HFF-Myc (cell line): ENCODE results near the gene COPS9.

Experiments used
- DNase-seq: peaks from one replicate; pipeline ENCODE4 v3.0.0-alpha.2; 2011; ENCODE audit warnings: low read depth; ENCODE audit errors: extremely low read depth
- H3K4me3 ChIP-seq: replicated peaks from 2 replicates; pipeline ENCODE4 v1.5.1; 2011; ENCODE audit warnings: low read depth, mild to moderate bottlenecking, control low read depth, low read length
- CTCF ChIP-seq: IDR thresholded peaks from 2 replicates; pipeline ENCODE4 v1.5.1; 2012; ENCODE audit warnings: mild to moderate bottlenecking, low read depth, low read length, control low read depth; ENCODE audit errors: missing control alignments

COPS9 gene

DNA sequence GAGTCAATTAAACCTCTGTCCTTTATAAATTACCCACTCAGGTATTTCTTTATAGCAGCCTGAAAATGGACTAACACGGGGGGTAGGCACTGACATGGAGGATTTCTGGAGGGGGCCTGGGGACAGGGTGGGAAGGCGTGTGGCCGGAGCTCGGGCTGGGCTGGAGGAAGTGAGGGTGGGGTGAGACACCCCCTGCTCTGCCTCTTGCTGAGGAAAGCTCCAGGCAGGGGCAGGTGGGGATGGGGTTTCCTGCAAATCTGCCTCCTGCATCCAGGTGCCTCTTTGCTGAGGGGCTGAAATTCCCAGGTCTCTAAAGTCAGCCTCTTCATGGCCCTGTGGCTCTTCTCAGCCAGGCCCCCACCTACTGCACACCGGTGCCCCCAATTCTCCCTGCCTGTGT, 30.1 kb upstream of the COPS9 start:
- no peak overlapping the region for H3K4me3 ChIP-seq
- DNase-seq, result no peak
- TF ChIP-seq CTCF, result no peak

GRCh38 chr2:240165661-240166060, 29.6 kb upstream of the COPS9 start:
- no peak for DNase-seq
- H3K4me3 ChIP-seq, result no peak overlapping the region
- no peak for TF ChIP-seq CTCF

DNA sequence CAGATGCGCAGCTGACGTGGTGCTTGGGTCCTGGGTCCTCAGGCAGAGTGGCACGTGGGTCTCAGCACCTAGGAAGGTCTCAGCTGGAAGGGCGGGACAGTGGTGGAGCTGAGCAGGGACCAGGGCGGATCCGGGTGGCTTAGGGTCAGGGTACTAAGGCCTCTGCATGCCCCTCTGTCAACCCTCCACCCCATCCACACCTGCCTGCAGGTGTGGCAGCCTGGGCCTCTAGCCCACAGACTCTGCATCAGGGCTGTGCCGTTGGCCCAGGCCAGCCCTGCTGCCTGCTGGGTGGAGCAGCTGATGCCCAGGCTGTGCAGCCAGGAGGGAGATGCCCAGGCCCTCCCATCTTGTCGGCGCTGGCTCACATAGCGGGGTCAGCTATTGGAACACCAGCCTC, 28.9 kb upstream of the COPS9 start:
- no peak for DNase-seq
- TF ChIP-seq CTCF, result no peak
- no peak overlapping the region for H3K4me3 ChIP-seq

DNA sequence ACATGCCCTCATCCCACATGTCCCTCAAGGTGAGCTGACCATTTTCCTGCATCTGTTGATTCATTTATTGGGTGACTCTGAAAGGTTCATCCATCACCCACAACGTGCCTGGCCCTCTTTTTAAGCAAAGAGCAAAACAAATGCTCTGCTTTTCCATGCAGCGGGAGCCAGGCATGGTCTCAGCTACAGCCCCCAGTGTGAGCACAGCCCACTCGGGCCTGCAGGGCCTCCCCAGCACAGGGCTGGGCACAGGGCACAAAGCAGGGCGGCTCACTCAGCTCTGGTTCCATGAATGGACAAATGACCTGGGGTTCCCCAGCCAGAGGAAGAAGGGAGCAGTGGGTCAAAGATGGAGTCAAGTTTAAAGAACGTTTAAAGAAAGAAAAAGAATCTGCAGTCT, 28.5 kb upstream of the COPS9 start:
- DNase-seq, result no peak
- no peak overlapping the region for H3K4me3 ChIP-seq
- TF ChIP-seq CTCF, result no peak

DNA sequence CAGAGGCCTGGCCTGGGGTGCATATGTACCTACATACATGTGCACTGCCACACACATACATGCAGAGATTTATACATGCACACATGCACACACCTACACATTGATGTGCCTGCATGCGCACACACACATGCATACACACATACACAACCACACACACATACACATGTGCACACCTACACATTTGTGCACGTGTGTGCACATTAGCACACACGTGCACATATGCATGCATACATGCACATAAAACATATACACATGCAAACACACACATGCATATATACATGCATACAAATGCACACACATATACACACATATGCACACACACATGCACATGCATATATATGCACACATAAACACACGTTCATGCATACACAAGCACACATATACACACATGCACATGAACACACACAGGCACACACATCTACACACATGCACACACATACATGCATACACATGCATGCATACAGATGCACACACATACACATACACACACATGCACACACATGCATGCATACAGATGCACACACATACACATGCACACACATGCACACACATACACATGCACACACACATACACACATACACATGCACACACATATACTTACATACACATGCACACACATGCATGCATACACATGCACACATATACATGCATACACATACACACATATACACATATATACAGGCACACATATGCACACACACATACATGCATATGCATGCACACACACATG, 27.9 kb upstream of the COPS9 start:
- no peak for TF ChIP-seq CTCF
- no peak for DNase-seq
- H3K4me3 ChIP-seq, result no peak overlapping the region

DNA sequence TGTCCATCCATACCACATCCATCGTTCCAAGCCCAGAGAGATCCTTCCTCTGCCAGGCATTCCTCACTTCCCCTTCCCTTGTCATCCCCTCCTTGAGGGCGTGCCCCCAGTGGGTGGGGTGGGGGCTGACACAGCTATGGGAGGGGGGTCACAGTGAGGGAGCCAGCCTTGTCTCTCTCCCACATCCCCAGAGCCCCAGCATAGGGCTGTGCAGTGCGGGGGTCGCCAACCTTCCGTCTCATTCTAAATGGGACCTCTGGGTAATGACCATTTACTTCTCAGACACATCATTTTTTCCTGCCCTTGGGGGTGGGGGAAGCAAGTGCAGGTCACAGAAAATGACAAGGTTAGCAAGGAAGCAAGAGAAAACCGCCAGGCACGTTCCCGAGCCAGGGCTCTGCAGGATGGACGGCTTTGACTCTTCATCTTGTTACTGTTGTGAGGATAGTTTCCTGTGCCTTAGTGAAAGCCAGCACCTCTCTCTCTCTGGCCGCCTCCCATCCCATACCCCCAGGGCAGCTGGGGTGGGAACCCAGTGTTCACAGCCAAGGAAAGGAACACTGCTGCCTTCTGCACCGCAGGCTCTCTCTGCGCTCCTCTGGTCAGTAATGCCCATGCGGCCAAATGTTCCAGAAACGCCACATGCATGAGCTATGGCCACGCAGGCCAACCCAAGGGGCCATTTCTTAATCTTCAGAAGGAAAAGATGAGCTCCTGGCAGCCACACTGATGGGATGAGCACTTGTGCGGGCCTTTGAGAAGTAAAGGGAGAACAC, 27.0 kb upstream of the COPS9 start:
- no peak for DNase-seq
- H3K4me3 ChIP-seq, result no peak overlapping the region
- no peak for TF ChIP-seq CTCF
